ENCODE results near the gene CDH11.

The CDH11 gene

GRCh38 chr16:64977206-64977920 lies 144.5 kb downstream of the CDH11 start:
- no peak for DNase-seq (ENCODE audit: low read depth in 2 of 2)

DNA sequence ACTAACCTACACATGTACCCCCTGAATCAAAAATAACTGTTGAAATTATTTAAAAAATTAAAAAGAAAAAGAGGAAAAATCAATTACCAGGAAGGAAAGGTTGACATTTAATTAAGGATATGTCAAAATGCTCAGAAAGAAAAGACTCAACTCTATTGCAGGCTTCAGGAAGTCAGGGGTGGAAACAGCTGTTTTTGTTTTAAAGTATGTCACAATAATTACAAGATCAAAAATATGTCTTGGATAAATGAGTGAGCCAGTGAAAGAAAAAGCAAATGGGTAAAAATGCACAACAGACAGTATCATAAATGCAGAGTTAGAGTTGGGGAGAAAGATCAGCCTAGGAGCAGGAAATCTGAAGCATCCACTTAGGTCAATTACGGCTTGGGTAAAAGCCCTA lies 146.0 kb downstream of the CDH11 start:
- DNase-seq (ENCODE audit: low read depth in 2 of 2), result no peak

DNA sequence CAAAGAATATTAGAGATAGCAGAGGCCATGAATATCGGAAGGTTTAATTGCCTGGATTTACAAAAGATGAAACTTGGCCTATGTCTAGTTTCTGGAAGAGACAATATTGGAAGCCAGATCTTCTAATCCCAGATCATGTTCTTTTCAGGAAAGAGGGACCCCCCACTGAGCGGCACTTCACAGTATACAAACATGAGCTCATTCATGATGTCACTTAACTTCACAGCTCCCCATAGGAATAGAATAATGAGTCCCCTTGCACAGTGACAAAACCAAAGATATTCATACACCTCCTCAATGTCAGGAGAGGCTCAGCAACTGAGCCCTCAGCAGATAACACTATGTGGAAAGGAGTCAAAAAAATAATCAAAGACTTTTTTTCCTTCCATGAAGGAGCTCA lies 147.5 kb downstream of the CDH11 start:
- DNase-seq (ENCODE audit: low read depth in 2 of 2), result no peak

DNA sequence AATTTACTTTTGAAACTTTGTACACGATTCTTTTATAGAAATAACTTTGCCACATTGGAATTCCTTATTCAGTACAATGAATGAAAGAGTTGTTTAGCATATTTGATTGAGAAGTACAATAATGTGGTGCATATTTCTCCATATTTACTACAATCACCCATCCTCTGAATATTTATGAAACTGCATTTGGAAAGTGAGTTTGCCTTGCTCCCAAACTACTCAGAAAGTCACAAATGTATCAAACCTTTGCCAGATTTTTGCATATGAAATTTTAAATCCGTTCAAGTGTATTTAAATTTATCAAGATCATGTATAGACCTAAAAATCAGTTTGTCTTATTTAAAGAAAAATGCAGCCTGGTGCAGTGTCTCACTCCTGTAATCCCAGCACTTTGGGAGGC lies 148.7 kb downstream of the CDH11 start:
- no peak for DNase-seq (ENCODE audit: low read depth in 2 of 2)

- no peak for DNase-seq (ENCODE audit: low read depth in 2 of 2)
Measured at GRCh38 chr16:64971171-64971570, 150.7 kb downstream of the CDH11 start.

- DNase-seq (ENCODE audit: low read depth in 2 of 2), result no peak
Measured at GRCh38 chr16:64969221-64969620, 152.6 kb downstream of the CDH11 start.

DNA sequence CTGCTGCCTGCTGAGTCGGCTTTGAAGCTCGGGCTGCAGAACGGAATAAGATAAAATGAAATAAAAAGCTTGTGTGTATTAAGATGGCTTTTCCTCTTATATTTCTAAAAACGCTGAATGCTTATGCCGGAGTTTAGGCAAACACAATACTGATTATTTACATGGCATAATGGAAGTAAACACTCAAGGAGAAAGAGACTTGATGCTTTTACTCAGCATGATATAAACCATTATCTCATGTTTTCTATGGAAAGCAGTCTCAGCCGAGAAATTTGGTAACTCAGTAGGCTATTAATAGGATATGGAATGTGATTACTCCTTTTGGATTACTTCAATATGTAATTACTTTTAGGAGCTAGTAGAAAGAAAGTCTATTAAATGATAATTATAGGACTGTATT lies 153.3 kb downstream of the CDH11 start:
- DNase-seq (ENCODE audit: low read depth in 2 of 2), result no peak

DNA sequence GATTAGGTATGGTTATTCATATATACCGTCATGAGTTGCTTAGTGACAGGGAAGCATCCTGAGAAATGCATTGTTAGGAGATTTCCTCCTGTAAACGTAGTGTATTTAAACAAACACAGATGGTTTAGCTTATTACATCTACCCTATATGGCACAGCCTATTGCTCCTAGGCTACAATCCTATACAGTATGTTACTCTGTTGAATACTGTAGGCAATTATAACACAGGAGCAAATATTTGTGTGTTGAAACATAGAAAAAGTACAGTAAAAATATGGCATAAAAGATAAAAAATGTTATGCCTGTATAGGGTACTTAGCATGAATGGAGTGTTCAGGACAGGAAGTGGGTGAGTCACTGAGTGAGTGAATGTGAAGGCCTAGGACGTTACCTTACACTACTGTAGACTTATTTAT lies 157.7 kb downstream of the CDH11 start:
- no peak for DNase-seq (ENCODE audit: low read depth in 2 of 2)

GRCh38 chr16:64962786-64963185 lies 159.1 kb downstream of the CDH11 start:
- no peak for DNase-seq (ENCODE audit: low read depth in 2 of 2)

- DNase-seq (ENCODE audit: low read depth in 2 of 2), result no peak
Measured at GRCh38 chr16:64957246-64957645, 164.6 kb downstream of the CDH11 start.

DNA sequence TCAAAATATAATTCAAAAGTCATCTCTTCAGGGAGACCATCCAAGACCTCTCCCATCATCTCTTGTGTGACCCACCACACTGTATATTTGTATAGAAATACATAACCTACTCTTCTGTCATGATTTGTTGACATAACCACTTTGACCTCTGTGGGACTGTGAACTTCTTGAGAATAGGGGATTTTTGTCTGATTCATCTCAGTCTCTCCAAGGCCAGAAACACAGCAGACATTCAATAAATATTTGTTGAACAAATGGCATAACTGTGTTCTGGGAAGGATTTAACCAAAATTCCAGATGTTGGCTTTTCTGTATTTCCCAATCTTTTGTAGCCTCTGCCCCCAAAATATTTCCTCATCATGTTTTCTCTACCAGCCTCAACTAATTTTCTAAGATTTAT lies 169.7 kb downstream of the CDH11 start:
- DNase-seq (ENCODE audit: low read depth in 2 of 2), result no peak

GRCh38 chr16:64951193-64951592 lies 170.7 kb downstream of the CDH11 start:
- DNase-seq (ENCODE audit: low read depth in 2 of 2), result no peak

- no peak for DNase-seq (ENCODE audit: low read depth in 2 of 2)
Measured at GRCh38 chr16:64950731-64951130, 171.1 kb downstream of the CDH11 start.

DNA sequence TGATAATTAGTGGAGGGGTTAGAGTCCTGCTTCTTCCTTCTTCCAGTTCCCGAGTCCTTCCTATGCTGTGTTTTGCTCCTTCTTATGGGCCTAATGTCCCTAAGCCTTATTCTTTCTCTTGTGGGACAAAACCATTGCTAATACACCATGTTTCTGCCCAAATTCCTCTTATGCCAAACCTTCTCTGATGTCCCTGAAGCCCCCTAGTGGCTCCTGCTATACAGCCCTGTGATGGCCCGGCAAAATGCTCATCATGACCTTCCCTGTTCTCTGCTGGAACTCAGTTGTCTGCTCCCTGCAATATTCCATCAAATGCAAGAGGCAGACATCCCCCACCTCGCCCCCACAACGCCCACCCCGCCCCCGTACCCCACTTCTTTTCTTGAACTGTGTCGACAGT lies 171.6 kb downstream of the CDH11 start:
- no peak for DNase-seq (ENCODE audit: low read depth in 2 of 2)

DNA sequence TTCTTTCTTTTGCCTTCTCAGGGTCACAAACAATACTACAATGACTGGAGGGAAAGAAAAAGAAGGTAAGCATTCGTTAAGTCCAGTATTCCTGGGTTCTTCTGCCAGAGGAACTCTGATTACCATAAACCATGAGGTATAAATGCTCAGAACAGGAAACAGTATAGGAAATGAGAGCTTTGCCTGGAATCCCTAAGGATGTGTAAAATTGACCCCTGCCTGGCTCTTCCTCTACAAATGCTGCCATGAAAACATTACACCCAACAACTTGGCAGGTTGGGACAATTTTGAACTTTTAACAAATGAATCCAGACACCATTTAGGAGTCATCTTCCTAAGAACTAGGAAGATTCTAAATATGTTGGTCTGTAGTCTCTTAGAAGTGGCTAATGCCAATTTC lies 173.8 kb downstream of the CDH11 start:
- DNase-seq (ENCODE audit: low read depth in 2 of 2), result no peak

- DNase-seq (ENCODE audit: low read depth in 2 of 2), result no peak
Measured at GRCh38 chr16:64947651-64948050, 174.2 kb downstream of the CDH11 start.

GRCh38 chr16:64933885-64934284 lies 188.0 kb downstream of the CDH11 start:
- no peak for DNase-seq (ENCODE audit: low read depth in 2 of 2)

DNA sequence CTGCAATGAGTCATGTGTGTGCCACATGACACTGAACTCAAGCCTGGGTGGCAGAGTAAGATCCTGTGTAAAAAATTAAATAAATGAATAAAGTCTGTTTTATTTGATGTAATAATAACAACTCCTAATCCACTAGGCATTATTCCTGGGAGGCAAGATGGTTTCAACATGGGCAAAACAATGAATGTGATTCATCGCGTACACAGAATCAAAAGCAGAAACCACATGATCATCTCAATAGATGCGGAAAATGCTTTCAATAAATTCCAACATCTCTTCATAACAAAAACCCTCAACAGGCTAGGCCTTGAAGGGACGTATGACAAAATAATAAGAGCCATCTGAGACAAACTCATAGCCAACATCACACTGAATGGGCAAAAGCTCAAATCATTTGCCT lies 195.4 kb downstream of the CDH11 start:
- no peak for DNase-seq (ENCODE audit: low read depth in 2 of 2)

GRCh38 chr16:64925166-64925565 lies 196.7 kb downstream of the CDH11 start:
- no peak for DNase-seq (ENCODE audit: low read depth in 2 of 2)

DNA sequence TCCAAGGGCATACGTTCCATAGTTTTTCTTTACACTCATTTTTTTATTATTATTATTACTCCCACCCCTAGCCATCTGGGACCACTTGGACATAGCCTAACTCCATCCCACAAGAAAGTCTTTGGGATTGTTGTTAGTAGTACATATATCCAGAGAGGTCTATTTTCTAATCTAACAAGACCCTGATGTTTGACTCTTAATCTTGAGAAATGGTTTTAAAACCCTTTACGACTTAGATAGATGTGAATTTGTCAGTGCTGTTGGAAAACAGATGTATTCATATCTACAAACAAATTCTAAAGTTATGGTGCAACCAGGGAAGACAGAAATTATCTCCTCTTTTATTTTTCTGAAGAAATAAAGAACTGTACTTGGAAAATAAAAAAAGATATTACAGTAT lies 197.8 kb downstream of the CDH11 start:
- DNase-seq (ENCODE audit: low read depth in 2 of 2), result no peak

DNA sequence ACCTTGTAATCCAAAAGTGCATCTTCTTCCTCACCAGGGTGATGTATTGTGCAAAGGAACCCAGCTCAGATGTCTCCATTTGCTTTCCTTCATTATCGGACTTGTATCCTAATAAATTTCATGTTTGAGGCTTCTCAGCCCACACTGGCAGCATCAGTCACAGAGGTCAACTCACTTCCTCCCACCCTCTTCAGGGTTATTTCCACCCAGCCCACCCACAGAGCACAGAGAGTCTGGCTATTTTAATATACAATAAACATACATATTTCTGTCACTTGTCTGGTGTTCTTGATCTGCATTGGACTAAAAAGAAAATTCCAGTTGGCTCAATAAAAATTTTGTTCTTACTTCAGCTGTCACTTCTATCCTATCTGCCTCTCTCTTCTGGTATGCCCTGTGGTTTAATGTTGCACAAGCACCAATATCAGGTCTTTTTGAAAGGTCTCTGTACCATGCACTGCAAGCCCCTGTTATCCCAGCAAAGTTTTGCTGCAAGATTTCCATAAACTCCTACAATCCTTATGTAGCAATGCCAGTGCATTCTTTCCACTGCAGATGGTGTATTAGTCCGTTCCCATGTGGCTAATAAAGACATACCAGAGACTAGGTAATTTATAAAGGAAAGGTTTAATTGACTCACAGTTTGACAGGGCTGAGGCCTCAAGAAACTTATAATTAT lies 201.8 kb downstream of the CDH11 start:
- DNase-seq (ENCODE audit: low read depth in 2 of 2), result no peak

DNA sequence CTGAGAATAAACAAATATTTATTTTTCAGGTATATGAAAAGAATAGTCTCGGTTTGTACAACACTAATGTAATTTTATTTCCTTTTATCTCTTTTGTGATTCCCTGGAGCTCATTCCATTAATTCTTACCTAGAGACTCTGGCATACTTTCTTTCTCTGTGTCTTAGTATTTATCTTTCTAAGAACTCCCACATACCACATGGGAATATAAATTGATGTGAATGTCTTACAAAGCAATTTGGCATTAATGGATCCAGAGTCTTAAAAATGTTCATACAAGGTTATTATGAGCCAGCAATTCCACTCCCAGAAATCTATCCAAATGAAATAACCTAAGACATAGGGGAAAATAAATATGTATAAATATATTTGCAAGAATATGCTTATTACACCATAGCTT lies 202.7 kb downstream of the CDH11 start:
- DNase-seq (ENCODE audit: low read depth in 2 of 2), result no peak

- DNase-seq (ENCODE audit: low read depth in 2 of 2), result no peak
Measured at GRCh38 chr16:64916051-64916450, 205.8 kb downstream of the CDH11 start.

DNA sequence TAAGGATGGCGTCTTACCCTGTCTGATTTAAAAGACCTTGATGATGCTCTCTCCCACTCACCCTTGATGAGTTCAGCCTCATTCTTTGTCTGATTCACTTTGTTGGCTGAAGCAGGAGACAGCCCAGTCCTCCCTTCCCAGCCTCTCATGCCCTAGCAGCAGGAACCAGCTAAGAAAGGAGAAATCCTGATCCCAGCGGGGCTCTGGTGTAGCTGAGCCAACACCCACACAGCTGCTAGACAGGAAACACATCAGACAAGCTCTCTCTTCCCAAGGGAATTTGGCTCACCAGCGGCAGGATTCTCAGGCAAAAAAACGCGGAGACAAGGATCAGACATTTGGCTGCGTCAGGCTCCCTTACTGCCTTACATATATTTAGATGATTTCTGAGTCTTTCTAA lies 211.5 kb downstream of the CDH11 start:
- DNase-seq (ENCODE audit: low read depth in 2 of 2), result no peak
